NCI-H69 (cell line): ENCODE measurements around the gene QSOX2.
A peak's percentile ranks its signal among the peaks of the same experiment; 100 is the strongest.

Source experiments
- DNase-seq: peaks from one replicate; lab custom pipeline; 2025; lab: John Stamatoyannopoulos, UW

QSOX2 gene

GRCh38 chr9:136245219-136246150 lies at the start of gene QSOX2:
Gene QSOX2, minus strand, starts transcription at chr9:136245812. Its CDS starts 9 bp downstream, at chr9:136245803.
- DNase-seq, result peak; percentile 97

GRCh38 chr9:136295055-136295454 lies 49.4 kb upstream of the QSOX2 start:
- no peak for DNase-seq

- no peak for DNase-seq
Measured at GRCh38 chr9:136294437-136294836, 48.8 kb upstream of the QSOX2 start.

DNA sequence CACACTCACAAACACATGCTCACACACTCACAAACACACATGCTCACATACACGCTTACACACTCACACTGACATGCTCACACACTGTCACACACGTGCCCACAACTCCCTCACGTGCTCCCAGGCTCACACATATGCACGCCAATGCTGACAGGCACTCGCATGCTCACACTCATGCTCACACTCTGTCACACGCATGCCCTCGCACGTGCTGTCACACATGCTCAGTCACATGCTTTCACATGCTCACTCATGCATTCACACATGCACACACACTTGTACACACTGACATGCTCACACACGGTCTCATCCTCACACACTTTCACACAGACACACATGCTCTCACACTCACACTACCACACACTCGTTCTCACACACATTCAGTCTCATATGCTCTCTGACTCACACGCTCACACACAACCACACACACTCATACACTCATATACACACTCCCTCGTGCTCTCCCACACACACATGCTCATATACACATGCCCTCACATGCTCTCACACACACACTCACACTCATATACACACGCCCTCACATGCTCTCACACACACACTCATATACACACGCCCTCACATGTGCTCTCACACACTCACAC lies 48.0 kb upstream of the QSOX2 start:
- DNase-seq, result no peak

DNA sequence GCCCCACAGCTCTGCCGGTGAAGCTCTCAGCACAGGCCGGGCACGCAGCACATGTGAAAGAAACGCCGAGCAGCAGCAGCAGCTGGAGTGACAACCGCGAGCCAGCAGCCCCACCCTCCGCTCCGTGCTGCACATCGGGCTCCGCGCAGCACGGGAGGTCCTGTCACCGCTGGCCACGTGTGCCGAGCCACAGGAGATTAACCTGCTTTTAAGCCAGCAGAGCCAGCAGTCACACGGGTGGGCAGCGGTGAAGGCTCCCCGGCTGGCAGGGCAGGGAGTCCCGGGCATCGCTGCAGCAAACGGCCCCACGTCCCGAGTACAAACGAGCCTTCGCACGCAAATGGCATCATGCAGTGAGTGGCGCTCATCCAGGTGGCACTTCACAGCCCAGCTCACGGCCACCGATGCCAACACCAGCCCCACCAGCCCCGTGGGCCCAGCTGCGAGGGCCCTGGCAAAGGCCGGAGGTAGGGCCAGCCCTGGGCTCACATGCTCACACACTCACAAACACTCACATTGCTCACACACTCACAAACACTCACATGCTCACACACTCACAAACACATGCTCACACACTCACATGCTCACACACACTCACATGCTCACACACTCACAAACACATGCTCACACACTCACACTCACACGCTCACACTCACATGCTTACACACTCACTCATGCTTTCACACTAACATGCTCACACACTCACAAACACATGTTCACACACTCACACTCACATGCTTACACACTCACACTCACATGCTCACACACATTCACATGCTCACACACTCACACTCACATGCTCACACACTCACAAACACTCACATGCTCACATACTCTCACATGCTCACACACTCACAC lies 47.2 kb upstream of the QSOX2 start:
- DNase-seq, result peak; percentile 36

DNA sequence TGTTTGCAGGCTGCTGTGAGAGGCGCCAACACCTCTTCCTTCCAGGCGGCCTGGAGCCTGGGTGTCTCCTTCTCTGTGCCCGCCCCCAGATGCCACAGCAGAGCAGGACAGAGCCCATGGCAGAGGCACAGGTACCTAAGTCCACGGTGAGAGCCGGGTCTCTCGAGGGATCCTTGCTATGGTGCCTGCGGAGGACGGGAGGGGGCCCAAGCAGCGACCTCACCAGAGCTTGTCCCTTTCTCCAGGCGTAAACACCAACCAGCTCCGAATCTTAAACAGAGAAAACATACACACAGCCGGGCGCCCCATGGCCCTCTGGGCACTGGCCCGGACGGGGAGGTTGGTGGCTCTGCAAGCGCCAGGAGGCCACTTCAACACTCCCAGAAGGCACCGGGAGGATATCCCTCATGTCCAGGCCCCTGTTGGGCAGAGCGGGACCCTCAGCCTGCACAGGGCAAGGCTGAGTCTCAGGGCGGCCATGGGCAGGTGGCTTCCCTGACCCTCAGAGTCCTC lies 46.5 kb upstream of the QSOX2 start:
- no peak for DNase-seq

DNA sequence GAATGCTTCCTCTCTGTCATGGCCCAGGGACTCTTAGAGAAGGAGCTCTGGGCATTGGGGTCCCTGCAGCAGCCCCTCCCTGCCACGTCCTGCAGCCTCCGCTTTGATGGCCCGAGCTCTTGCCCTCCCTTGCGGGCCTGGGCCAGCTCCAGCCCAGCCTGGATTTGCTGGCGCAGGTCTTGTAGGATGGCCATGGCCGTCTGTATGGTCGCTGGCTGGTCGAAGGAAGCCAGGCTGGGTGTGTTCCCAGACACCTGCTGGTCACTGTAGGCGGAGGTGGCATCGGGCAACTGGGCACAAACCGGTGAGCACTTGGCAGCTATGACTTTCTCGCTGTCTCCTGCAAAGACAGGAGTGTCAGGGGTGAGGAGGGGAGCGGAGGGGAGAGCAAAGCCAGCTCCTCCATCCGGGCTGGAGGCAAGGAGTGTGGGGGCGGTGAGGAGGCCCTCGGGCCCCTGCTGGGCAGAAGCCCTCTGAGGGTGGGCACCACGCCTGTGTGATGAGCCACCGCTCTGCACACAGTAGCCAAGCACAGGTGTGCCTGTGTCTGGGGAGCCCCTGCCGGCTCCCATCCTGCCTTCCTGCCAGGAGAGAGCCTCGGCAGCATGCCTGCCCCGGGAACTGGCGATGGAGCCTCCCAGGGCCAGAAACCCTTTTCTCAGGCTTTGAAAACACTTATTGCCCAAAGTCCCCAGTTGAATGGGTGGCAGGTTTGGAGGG lies 45.9 kb upstream of the QSOX2 start:
- no peak for DNase-seq

DNA sequence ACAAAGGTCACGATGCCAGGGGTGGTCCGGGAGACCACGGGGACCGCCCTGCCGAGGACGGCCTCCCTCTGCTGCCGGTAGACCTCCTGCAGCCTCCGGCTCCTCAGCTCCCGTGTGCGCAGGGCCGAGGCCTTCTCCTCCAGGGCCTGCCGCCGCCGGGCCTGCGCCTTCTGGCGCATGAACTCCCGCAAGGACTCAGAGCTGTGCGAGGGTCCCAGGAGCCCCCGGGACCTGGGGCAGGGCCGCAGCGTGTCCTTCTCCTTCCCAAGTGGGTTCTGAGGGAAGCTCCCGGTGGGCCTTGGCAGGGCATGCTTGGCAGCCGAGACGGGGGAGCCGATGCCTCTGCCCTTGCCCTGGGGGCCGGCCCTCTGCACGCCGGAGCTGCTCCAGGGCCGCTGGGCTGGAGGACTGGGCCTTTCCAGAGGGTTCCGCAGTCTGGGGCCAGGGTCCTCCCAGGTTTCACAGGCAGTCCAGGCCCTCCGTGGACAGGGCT lies 44.9 kb upstream of the QSOX2 start:
- DNase-seq, result no peak

DNA sequence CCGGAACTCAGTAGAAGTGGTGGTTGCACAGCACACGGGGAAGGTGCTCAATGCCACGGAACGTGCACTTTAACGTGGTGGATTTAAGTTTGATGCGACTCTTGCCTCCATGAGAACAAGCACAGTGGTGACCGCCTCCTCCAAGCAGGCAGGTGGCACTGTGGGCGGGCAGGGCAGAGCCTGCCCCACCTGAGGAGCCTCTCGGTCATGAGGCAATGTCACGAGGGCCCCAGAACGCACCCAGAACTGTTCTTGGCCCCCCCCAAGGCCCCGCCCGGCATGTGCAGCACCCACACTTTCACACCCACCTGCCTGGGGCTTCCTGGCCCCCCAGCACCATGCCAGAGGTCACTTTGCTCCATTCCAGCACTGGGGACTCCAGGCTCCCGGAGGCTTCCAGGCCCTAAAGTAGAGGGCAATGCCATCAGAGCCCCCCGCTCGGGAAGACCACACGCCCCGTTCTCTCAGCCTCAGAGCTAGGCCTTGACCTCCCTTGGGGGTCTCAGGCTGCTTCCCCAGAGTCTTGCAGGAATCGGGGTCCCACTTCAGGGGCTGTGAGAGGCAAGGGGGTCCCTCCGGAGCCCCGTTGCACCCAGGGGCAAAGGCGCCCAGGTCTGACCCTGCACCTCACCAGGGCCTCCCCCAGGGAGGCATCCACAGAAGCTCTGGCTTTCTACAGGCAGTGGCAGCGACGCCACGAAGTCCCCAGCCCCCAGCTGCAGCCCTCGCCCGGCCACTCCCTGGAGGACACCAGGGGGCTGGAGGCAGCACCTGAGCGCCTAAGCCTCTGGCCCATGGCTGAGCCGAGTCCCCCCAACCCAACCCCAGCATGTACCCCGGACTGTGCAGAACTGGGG lies 44.3 kb upstream of the QSOX2 start:
- DNase-seq, result peak; percentile 24

DNA sequence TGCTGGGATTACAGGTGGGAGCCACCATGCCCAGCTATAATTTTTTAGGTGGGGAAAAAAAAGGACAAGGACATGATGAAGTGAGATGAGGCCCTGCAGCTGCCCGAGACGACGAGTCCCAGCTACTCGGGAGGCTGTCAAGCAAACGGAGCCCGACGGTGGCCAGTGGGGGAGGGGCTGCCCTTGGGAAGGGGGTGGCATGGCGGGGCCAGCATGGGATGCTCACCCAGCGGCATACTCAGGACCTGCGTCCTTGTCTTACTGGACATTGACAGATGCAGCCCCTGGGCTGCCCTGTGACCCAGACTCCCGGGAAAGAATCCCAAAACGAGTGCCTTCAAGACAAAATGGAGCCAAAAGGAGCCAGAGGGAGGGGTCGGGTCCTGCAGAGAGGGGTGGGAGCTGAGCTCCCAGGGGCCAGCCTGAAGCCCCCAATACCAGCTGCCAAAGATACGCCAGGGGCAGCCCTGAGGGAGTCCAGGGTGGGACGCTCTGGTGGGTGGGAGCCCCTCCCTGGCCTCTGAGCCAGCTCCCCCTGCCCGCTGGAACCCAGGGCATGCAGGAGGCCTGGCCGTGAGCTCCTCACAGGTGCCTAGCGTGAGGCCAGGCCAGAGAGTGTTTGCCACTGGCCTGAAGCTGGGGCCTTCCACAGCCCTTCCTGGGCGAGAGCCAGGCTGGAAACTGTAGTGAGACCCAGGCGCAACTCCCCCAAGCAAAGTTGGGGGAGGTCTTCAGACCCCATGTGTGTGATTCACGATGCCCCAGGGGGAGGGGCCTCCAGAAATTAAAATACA lies 42.5 kb upstream of the QSOX2 start:
- no peak for DNase-seq

DNA sequence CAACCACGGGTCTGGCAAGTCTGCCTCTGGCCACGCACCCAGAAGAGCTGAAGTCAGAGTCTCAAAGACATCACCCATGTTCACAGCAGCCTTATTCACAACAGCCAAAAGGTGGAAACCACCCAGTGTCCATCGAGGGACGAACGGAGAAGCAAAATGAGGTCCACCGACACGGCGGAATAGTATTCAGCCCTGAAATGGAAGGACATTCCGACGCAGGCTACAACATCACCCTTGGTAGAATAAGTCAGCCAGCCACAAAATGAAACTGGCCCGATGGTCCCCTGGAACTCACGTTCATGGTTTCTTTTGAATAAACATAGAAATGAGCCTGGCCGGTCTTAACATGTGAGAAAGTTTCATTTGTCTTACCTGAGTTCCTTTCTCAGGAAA lies 41.4 kb upstream of the QSOX2 start:
- no peak for DNase-seq

DNA sequence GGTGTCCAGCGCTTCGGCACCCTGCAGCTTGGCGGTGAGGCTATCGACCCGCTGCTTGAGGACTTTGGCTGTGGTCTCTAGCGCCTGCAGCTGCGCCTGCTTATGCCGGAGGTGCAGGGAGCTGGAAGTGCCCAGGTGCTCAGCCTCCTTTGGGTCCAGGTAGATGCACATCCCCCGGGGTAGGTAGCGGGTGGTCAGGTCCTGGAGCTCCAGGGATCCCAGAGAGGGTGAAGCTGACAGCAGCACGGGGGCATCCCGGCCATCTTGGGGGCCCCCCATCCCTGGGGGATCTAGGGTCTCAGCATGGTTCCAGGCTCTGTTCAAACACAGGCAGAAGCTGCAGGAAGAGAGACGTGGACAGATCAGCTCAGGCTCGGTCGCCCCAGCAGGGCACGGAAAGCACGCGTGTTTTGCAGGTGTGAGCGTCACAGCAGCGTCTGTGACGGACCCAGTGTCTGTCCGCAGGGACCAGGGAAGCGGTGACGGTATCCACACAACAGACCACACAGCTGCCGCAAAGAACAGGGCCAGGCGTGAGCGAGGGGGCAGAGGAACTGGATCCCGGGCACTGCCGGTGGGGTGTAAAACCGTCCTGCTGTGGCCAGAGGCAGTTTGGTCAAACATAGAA lies 40.9 kb upstream of the QSOX2 start:
- DNase-seq, result no peak

DNA sequence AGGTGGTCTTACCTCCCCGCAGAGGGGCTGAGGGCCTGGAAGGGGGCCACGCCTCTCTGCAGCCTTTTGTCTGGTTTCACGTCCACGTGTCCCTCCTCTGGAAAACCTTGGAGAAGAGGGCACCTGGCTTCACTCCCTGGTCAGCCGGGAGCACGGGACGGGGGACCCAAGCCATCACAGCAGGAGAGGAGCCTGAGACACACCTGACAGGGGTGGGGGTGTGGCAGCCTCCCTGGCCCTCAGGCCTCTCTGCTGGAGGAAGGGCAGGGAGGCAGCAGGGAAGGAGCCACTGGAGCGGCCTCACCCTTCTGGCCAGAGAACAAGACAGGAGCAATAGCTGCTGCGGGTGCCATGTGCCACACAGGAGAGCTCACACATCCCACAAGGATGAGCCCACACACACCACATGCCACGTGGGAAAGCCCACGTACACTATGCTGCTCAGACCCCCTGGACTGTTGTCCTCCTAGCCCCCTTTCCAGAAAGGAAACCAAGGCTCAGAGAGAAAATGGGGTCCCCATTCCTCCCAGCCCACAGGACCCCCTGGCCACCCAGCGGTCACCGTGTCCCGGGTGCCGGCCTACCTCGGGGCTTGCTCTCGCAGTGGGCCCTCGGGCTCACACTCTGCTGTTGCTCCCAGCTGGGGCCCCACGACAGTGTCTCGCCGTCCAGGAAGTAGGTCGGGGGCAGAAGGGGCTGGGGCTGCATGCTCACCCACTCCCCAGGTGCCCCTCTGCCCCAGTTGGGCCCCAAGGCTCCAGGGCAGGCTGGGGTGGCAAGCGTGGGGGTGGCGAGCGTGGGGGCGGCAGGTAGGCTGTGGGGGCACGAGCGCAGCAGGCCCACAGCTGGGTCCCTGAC lies 40.1 kb upstream of the QSOX2 start:
- no peak for DNase-seq

DNA sequence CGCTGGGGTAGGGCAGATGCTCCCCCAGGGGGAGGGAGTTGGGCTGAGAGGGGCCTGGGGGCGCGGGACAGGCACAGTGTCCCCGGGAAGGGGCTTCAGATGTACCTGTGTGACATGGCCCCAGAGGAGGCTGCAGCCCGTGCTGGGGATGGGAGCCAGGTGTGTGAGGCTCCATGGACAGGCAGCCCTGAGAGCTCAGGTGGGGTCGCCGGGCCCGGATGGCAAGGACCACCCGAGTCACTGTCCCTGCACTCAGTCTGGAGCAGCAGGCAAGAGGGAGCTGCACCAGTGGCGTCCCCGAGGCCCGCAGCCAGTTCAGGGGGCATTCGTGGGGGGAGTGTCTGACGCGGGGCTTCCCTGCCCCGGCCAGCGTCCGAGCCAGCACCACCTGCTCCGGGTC lies 39.3 kb upstream of the QSOX2 start:
- DNase-seq, result no peak

- DNase-seq, result no peak
Measured at GRCh38 chr9:136284311-136284710, 38.7 kb upstream of the QSOX2 start.

DNA sequence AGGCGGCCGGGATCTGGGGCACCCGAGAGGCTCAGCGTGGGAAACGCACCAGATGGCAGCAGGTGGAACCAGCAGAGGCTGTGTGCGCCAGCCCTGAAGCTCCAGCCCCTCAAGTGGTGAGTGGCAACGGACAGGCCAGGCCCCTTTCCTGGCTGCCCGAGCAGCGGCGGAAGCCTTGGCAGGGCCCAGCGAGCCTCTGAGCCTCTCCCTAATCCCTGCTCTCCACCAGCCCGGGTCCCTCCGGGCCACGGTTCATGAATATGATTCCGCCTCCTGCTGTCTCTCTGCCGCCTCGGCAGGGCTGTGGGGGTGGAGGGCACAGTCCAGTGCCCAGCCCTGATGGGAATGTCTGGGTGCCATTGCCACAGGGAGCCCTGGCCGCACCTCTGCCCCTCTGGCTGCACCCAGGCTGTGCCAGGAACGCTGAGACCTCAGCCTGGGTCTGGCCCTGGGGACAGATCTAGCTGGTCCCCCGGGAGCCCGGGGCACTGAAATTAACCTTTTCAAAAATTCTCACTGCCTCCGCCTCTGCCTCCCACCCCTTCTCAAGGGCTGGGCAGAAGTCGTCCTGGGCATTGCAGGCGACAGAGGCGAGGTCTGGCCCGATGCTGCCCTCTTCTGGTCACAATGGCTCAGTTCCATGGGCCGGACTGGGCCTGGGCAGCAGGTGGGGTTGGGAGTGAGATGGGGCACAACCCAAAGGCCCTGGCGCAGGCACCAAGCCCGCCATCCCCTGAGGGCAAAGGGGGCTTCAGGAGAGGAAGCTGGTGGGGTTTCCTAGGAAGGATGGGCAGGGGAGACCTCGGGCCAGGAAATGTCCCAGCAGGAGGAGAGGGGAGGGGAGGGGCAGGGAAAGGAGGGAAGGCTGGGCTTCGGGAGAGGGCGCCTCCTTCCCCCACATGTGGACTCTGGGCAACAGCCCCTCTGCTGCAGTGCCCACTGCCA lies 38.0 kb upstream of the QSOX2 start:
- peak; percentile 89 for DNase-seq

GRCh38 chr9:136282272-136282861 lies 36.8 kb upstream of the QSOX2 start:
- DNase-seq, result peak; percentile 93
